Cardiac septum (tissue), 1 donor: ENCODE measurements around the gene IRX6. TPM values are rescaled to one million over a fixed set of nuclear protein-coding genes. Genes with fewer than 3 reads are reported as not detected.

ENCODE experiments used
- DNase-seq: peaks from one replicate; pipeline ENCODE4 v3.0.0-alpha.2; 2020; ENCODE audit warnings: low spot score
- intact Hi-C: fragments of 100-400 bp; cut with DNase I; formaldehyde crosslinking; loops from one replicate; pipeline ENCODE4 v1.14.0; 2022
- long read RNA-seq: library from polyadenylated mRNA; unstranded; transcript quantifications from one replicate; pipeline ENCODE4 v2.0.0, GENCODE V29; 2021
- total RNA-seq: library from RNA; stranded (reverse); fragmentation: NEBNext Ultra II Directional; extraction: Animal tissue kit (Norgen Biotek cat#: 25700); gene quantifications from one replicate; pipeline ENCODE4 v1.2.1, GENCODE V29; 2021
- donor health status: DM: no; HTN: no; CAD: no.

Gene IRX6
- 37.1 TPM for total RNA-seq
- long read RNA-seq, transcript IRX6-201 (6 exons, 3,128 nt) = major isoform, 37 of 116 reads
- long read RNA-seq, partial matches to known transcripts = 33 of 116 reads
- long read RNA-seq, other reads (novel, unspliced or antisense) = 46 of 116 reads

DNA sequence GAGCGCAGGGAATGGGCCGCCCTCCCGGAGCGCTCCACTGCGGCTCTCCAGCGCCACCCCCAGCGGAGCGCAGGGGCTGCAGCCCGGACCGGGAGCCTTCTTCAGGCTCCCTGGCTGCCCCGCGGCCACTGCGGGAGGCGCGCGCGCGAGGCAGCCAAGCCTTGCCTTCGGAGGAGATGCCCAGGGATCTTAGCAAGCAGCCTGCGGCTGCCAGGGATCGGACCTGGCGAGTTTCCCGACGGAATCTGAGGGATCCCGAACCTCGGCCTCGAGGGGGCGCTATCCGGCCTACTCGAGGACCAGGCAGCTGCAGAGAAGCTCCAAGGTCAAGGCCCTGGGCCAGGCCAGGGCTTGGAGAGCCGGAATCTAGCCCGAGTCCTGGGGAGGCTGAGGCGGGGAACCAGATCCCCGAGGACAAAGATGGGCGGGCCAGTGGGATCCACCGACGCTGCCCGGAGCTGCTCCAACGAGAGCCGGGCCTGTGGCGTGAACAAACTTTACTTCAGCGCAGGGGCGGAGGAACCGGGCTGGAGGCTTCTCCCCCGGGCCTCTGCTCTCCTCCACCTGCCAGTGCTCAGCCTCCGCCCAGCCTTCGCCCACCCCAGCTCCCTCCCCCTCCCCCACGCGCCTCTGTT, at the start of gene IRX6:
Gene IRX6, plus strand, starts transcription at position 567 of the 635 bp plus-strand sequence. CDS start 889 bp downstream, outside the sequence.
- DNase-seq = peak; percentile 87
- intact Hi-C loops = loop anchor here (2.0 to 5.0 kb wide), 4 partner anchors 47 to 1041 kb away; partner anchors contain the start of gene IRX5

GRCh38 chr16:55274391-55274790, 49.6 kb upstream of the IRX6 start:
- DNase-seq = no peak
- intact Hi-C loops = no loop called here

GRCh38 chr16:55275167-55275566, 48.8 kb upstream of the IRX6 start:
- no peak for DNase-seq
- intact Hi-C loops = no loop called here

- intact Hi-C loops = no loop called here
- no peak for DNase-seq
These were observed 48.1 kb upstream of the IRX6 start for GRCh38 chr16:55275869-55276268.

DNA sequence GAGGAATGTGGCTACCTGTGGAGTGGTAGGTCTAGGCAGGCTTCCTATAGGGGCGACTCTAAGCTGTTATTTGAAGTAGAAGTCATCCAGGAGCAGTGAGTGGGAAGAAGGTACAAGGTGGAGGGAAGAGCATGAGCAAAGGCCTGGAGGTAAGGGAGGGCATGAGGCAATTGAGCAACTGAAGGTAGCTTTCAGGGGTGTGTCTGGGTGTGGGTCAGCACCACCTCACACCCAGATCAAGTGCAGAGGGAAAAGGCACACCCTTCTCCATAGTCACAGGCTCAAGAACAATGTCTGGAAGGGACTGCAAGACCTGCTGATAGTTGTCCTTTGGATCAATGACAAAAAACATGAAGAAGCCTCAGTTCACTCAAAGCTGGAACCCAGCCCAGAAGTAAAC, 46.5 kb upstream of the IRX6 start:
- no peak for DNase-seq
- intact Hi-C loops = no loop called here

DNA sequence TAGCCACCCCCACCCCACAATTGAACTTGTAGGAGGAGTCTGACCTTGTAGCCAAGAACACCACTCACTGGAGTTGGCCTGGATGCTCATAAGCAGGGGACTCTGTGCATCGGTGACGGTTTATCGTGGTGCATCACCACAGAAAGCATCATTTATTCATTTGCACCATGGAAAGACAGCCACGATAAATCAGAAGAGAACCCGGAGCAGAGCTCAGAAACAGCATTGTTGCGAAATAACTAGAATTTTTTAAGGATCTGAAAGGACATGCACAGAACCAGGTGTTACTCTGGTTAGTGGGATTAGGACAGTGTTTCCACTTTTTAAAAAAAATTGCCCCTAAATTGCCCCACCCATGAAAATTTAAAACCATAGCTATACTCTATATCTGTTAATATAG, 44.4 kb upstream of the IRX6 start:
- intact Hi-C loops = no loop called here
- no peak for DNase-seq

GRCh38 chr16:55280587-55280986, 43.4 kb upstream of the IRX6 start:
- DNase-seq = no peak
- intact Hi-C loops = no loop called here

GRCh38 chr16:55282441-55282840, 41.6 kb upstream of the IRX6 start:
- no peak for DNase-seq
- intact Hi-C loops = no loop called here

- DNase-seq = no peak
- intact Hi-C loops = no loop called here
These were observed 39.9 kb upstream of the IRX6 start for GRCh38 chr16:55283812-55284717.

- no peak for DNase-seq
- intact Hi-C loops = no loop called here
These were observed 39.3 kb upstream of the IRX6 start for GRCh38 chr16:55284718-55285099.

- no peak for DNase-seq
These were observed 38.4 kb upstream of the IRX6 start for GRCh38 chr16:55285586-55285985.

DNA sequence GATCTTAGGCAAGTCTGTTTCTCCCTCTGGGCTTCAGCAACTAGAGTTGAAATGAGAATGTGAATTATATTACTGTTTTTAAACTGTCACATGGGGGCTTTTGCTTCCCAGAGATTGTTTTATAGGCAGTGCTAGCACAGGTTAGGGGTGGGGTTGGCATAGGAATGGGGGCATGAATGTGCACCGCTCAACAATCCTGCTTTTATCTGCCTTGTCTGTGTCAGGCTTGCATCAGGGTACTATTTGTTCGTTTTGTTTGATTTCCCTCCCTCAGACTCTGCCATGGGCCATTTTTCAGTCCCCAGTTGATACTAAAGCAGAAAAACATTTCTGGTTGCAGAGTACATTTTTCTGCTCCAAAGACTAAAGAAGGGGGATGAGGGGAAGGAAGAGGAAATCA, 34.6 kb upstream of the IRX6 start:
- intact Hi-C loops = no loop called here
- no peak for DNase-seq

More at GRCh38 chr16:55285586-55285985, 38.4 kb upstream of the IRX6 start:
- intact Hi-C loops = no loop called here

GRCh38 chr16:55291847-55292246, 32.2 kb upstream of the IRX6 start:
- DNase-seq = no peak
- intact Hi-C loops = no loop called here

DNA sequence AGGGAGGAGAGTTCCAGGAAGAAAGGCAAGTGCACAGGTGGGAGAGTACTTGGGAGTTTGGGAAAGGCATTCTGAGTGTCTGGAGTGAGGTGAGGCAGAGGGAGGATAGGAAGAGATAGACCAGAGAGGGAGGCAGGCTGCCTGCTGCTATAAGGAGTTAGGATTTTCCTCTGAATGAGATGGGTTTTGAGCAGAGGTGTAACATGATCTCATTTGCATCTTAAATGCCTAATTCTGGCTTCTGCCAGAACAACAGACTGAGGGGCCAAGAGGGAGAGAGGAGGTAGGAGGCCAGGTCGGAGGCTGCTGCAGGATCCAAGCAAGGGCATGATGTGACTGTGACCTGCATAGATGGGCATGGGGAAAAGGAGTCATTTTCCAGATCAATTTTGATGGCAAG, 31.5 kb upstream of the IRX6 start:
- intact Hi-C loops = no loop called here
- DNase-seq = no peak

DNA sequence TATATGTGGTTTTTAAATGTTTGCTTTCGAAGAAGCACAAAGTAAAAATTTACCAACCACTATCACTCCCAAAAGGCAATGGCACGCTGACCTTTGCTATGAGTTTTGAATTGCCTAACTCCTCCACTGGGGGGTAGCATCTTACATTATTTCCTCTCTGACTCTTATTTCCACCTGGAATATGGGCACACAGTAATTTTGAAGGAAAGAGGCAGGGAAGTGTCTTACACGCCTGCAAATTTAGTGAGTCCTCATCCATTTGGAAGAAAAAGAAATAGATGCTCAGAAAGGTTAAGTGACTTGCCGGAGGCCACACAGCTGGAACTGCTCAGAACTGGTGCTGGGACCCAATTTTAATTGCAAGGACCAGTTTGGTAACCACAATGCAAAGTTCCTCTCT, 29.9 kb upstream of the IRX6 start:
- intact Hi-C loops = no loop called here
- DNase-seq = no peak

- intact Hi-C loops = no loop called here
- DNase-seq = no peak
These were observed 29.1 kb upstream of the IRX6 start for GRCh38 chr16:55294931-55295342.

DNA sequence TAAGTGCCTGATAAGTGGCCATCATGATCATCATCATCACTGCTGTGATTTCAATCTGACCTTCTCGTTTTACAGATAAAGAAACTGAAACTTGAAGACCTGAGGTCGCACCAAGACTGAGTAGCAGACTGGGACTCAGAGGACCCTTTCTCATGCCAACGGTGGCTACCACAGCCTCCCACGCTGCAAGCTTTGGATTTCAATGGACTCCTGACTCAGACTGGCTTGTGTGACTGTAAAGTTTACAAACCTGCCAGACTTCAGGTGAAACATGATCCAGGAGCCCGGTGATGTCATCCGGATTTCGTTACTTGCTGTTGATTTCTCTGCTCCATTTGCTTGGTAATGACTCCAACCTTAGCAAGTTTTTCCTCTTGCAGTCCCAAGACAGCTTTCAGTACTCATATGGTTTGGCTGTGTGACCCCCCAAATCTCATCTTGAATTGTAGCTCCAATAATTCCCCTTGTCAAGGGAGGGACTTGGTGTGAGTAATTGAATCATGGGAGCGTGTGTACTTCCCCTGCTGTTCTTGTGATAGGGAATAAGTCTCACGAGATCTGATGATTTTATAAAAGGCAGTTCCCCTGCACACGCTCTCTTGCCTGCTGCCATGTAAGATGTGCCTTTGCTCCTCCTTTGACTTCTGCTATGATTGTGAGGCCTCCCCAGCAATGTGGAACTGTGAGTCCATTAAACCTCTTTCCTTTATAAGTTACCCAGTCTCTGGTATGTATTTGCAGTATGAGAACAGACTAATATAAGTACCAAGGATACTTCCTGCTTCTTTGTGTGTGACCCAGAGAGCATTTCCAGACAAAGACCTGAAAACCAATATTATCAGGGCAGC, 26.7 kb upstream of the IRX6 start:
- intact Hi-C loops = no loop called here
- no peak for DNase-seq

DNA sequence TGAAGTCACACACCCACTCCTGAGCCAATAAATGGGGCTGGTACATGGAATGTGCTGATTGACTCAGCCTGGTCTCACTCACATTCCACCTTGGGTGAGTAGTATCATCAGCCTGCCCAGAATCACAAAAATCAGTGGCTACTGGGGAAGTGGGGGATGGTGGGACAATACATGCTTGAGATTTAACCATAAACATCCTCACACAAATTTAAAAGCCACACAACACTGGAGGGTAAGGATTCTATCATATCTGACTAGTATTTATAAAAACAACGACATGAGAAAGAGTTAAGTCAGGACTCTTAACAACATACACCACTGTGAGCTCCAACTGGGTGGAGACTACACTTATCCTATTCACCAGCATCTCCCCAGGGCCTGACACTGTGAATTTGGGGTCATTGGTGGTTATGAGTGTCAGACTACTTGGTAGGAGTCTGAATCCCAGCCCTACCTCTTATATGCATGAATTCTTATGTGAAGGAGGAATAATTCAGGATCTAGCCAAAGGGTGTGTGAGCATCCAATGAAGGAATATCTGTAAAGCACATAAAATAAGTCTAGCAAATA, 26.0 kb upstream of the IRX6 start:
- intact Hi-C loops = no loop called here
- DNase-seq = no peak

DNA sequence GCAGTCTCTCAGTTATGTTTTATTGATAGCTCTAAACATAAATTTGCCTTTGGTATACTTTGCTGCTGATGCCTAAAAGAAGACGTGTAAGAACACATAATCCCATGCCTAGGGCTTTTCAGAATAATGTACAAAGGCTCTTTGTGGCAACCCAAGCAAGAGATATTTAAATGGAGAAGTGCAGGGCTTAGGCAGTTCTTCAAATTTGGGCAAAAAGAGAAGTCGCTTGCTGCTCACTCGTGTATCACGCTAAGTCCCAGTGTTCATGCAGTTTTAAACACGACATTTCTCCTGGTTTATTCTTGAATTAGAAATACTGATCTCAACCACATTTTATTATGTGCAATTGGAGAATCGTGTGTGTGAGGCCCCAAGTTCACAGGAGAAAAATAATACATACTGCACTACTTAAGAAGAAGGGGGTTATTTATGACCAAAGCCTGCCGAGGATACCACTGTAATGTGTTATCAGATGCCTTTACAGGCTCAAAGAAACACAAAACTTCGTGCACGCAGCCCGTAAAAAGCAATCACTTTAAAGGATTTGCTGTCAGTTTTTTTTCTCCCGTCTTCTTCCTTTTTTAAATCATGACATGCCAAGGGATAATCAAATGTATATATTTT, 22.5 kb upstream of the IRX6 start:
- no peak for DNase-seq
- intact Hi-C loops = no loop called here
